Central memory CD4-positive, alpha-beta T cell (primary cell): ENCODE measurements around the gene FAM187B.
A peak's percentile ranks its signal among the peaks of the same experiment; 100 is the strongest.
"Not testable (repeated sequence)": the region's sequence is repeated elsewhere in the genome, so short reads cannot be mapped to it uniquely, and the experiment has no call there.

Source experiments
- DNase-seq: peaks from one replicate; pipeline ENCODE4 v3.0.0; 2022

FAM187B gene

GRCh38 chr19:35262101-35262761 lies 33.7 kb upstream of the FAM187B start:
- no peak for DNase-seq

- DNase-seq: no peak
Measured at GRCh38 chr19:35261356-35262100, 33.0 kb upstream of the FAM187B start.

GRCh38 chr19:35260694-35261304 lies 32.3 kb upstream of the FAM187B start:
- no peak for DNase-seq

GRCh38 chr19:35257113-35257461 lies 28.5 kb upstream of the FAM187B start:
- no peak for DNase-seq

GRCh38 chr19:35256566-35256965 lies 28.0 kb upstream of the FAM187B start:
- no peak for DNase-seq

- no peak for DNase-seq
Measured at GRCh38 chr19:35254341-35255297, 26.1 kb upstream of the FAM187B start.

GRCh38 chr19:35253316-35254286 lies 25.1 kb upstream of the FAM187B start:
- DNase-seq: no peak

- DNase-seq: no peak
Measured at GRCh38 chr19:35251456-35251855, 22.9 kb upstream of the FAM187B start.

GRCh38 chr19:35249848-35250711 lies 21.5 kb upstream of the FAM187B start:
- no peak for DNase-seq

- no peak for DNase-seq
Measured at GRCh38 chr19:35249146-35249847, 20.8 kb upstream of the FAM187B start.

GRCh38 chr19:35248310-35249145 lies 20.0 kb upstream of the FAM187B start, which contains the start of gene LSR:
TSS of gene LSR (plus strand) at chr19:35249002. CDS start at chr19:35249023, 21 bp downstream.
- peak; percentile 77 for DNase-seq

- peak; percentile 37 for DNase-seq
Measured at GRCh38 chr19:35247526-35248309, 19.2 kb upstream of the FAM187B start.

GRCh38 chr19:35246466-35247092 lies 18.0 kb upstream of the FAM187B start:
- no peak for DNase-seq

- no peak for DNase-seq
Measured at GRCh38 chr19:35241417-35241816, 12.9 kb upstream of the FAM187B start.

GRCh38 chr19:35240327-35240726 lies 11.8 kb upstream of the FAM187B start:
- DNase-seq: peak; percentile 73

GRCh38 chr19:35239597-35239996 lies 11.1 kb upstream of the FAM187B start:
- not testable (repeated sequence) for DNase-seq

- no peak for DNase-seq
Measured at GRCh38 chr19:35236638-35237400, 8.3 kb upstream of the FAM187B start.
